ENCODE data around the gene RILPL1.
"Not testable (repeated sequence)": the region's sequence is repeated elsewhere in the genome, so short reads cannot be mapped to it uniquely, and the experiment has no call there.

GRCh38 chr12:123481251-123481650 lies 52.3 kb downstream of the RILPL1 start:
- not testable (repeated sequence) for TF ChIP-seq POLR2A, POLR2AphosphoS5 (IDR thresholded peaks at IDR 0.05; ENCODE audit: low read depth, low read length)
